Liver (tissue), 9 donors: Measurements from ENCODE around the gene LBX1. TPM values are rescaled to one million over a fixed set of nuclear protein-coding genes. Genes with fewer than 3 reads are reported as not detected.

Source experiments
- DNase-seq: peaks from one replicate; pipeline ENCODE4 v3.0.0-alpha.2; 2017; ENCODE audit warnings: low spot score
- H3K27ac ChIP-seq, 2 donors: one replicate each; pipeline ENCODE4 v1.7.0; 2013; ENCODE audit warnings: inconsistent platforms in 2 of 2, low read length in 2 of 2, control low read depth in 1 of 2, low read depth in 1 of 2, mild to moderate bottlenecking in 1 of 2
- H3K27me3 ChIP-seq, 4 donors: one replicate each; pipeline versions ENCODE4 v1.6.1 to v1.7.0; 2013; ENCODE audit warnings: low read length in 3 of 4, inconsistent platforms in 1 of 4, mild to moderate bottlenecking in 1 of 4, moderate library complexity in 1 of 4; ENCODE audit not compliant: control insufficient read depth in 4 of 4, insufficient read depth in 4 of 4
- H3K36me3 ChIP-seq, 4 donors: one replicate each; pipeline versions ENCODE4 v1.6.1 to v1.7.0; 2013; ENCODE audit warnings: low read length in 3 of 4, mild to moderate bottlenecking in 3 of 4, low read depth in 1 of 4, moderate library complexity in 1 of 4; ENCODE audit not compliant: control insufficient read depth in 4 of 4, insufficient read depth in 3 of 4
- H3K4me1 ChIP-seq, 4 donors: one replicate each; pipeline versions ENCODE4 v1.6.1 to v1.7.0; 2013; ENCODE audit warnings: low read length in 3 of 4, mild to moderate bottlenecking in 3 of 4, moderate library complexity in 1 of 4; ENCODE audit not compliant: control insufficient read depth in 4 of 4, insufficient read depth in 4 of 4
- H3K4me3 ChIP-seq, 3 donors: one replicate each; pipeline versions ENCODE4 v1.6.1 to v1.7.0; 2013; ENCODE audit warnings: low read length in 3 of 3, control low read depth in 1 of 3, low read depth in 1 of 3, mild to moderate bottlenecking in 1 of 3
- H3K9ac ChIP-seq, 2 donors: one replicate each; pipeline ENCODE4 v1.7.0; 2013; ENCODE audit warnings: low read length in 2 of 2, mild to moderate bottlenecking in 2 of 2, moderate library complexity in 2 of 2, control low read depth in 1 of 2, low read depth in 1 of 2
- H3K9me3 ChIP-seq, 4 donors: one replicate each; pipeline versions ENCODE4 v1.6.1 to v1.7.0; 2013; ENCODE audit warnings: low read length in 3 of 4; ENCODE audit not compliant: control insufficient read depth in 4 of 4
- ATF3 ChIP-seq: IDR thresholded peaks from 2 replicates; pipeline ENCODE4 v1.6.1; 2016; ENCODE audit warnings: antibody characterized with exemption
- CTCF ChIP-seq: fragments of 150-350 bp; IDR thresholded peaks from 2 replicates; pipeline ENCODE4 v1.5.1; 2017; ENCODE audit warnings: improper control_type of control experiment, low read depth, low read length; ENCODE audit not compliant: missing input control
- EGR1 ChIP-seq, 2 donors: IDR thresholded peaks; 2 replicates each; pipeline ENCODE4 v1.6.1; 2016 to 2018; ENCODE audit warnings: antibody characterized with exemption in 2 of 2, low read depth in 2 of 2
- FOXA1 ChIP-seq: IDR thresholded peaks from 2 replicates; pipeline ENCODE4 v1.6.1; 2016; ENCODE audit warnings: antibody characterized with exemption
- FOXA2 ChIP-seq: IDR thresholded peaks from 2 replicates; pipeline ENCODE4 v1.6.1; 2016; ENCODE audit warnings: antibody characterized with exemption
- GABPA ChIP-seq, 2 donors: IDR thresholded peaks in 1 of 2; conservative IDR thresholded peaks in 1 of 2; 2 replicates each; pipeline ENCODE4 v1.6.1; 2016; ENCODE audit warnings: antibody characterized with exemption in 2 of 2, mild to moderate bottlenecking in 1 of 2, moderate library complexity in 1 of 2
- HNF4A ChIP-seq, 2 donors: conservative IDR thresholded peaks; 2 replicates each; pipeline ENCODE4 v1.6.1; 2016; ENCODE audit warnings: antibody characterized with exemption in 2 of 2, mild to moderate bottlenecking in 2 of 2
- JUND ChIP-seq, 2 donors: IDR thresholded peaks; 2 replicates each; pipeline ENCODE4 v1.6.1; 2016; ENCODE audit warnings: antibody characterized with exemption in 2 of 2
- NR2F2 ChIP-seq: IDR thresholded peaks from 2 replicates; pipeline ENCODE4 v1.6.1; 2016; ENCODE audit warnings: antibody characterized with exemption
- RAD21 ChIP-seq, 2 donors: IDR thresholded peaks; 2 replicates each; pipeline ENCODE4 v1.6.1; 2016; ENCODE audit warnings: antibody characterized with exemption in 2 of 2, mild to moderate bottlenecking in 2 of 2
- REST ChIP-seq: IDR thresholded peaks from 2 replicates; pipeline ENCODE4 v1.6.1; 2016; ENCODE audit warnings: antibody characterized with exemption, mild to moderate bottlenecking
- RXRA ChIP-seq, 2 donors: IDR thresholded peaks; 2 replicates each; pipeline ENCODE4 v1.6.1; 2017 to 2018; ENCODE audit warnings: antibody characterized with exemption in 2 of 2, mild to moderate bottlenecking in 1 of 2
- SP1 ChIP-seq: IDR thresholded peaks from 2 replicates; pipeline ENCODE4 v1.6.1; 2018; ENCODE audit warnings: antibody characterized with exemption, mild to moderate bottlenecking
- TAF1 ChIP-seq: conservative IDR thresholded peaks from 2 replicates; pipeline ENCODE4 v1.6.1; 2016; ENCODE audit warnings: antibody characterized with exemption, mild to moderate bottlenecking
- YY1 ChIP-seq: IDR thresholded peaks from 2 replicates; pipeline ENCODE4 v1.6.1; 2016; ENCODE audit warnings: antibody characterized with exemption, mild to moderate bottlenecking
- ZBTB33 ChIP-seq: IDR thresholded peaks from 2 replicates; pipeline ENCODE4 v1.6.1; 2016; ENCODE audit warnings: antibody characterized with exemption
- WGBS: extraction: QIAGEN DNeasy Blood & Tissue Kit; methylation state at CpG from one replicate; pipeline ENCODE4 v1.1.7; 2013; 5-methylcytosine and 5-hydroxymethylcytosine counted together
- polyA plus RNA-seq, 2 donors: library from polyadenylated mRNA; stranded (reverse) in 1 of 2; unstranded in 1 of 2; fragments of 200-250 nt in 1 of 2; fragments of >200 nt in 1 of 2; fragmentation: Nextera tagmentation in 1 of 2; extraction: Ambion mirVana in 1 of 2; gene quantifications; one replicate each; pipeline versions ENCODE4 v1.2.1 to v1.2.3, GENCODE V29; 2013 to 2015
- total RNA-seq, 2 donors: library from RNA; depleted of rRNA; stranded (reverse); fragments of >200 nt; gene quantifications; one replicate each; pipeline ENCODE4 v1.2.3, GENCODE V29; 2014
- donor health status: healthy.
- donor health status: healthy.
- donor health status: healthy.
- donor health status: healthy.
- donor health status: healthy.

Gene LBX1
- total and polyA plus RNA-seq, 4 donors: not detected

GRCh38 chr10:101273330-101273729 is 44.1 kb upstream of the LBX1 start:
- Histone ChIP-seq H3K9ac (no peak overlapping the region), H3K4me1 (no peaks in the 10 kb centered on the region), H3K36me3 (no peaks in the 10 kb centered on the region), H3K27ac (no peak overlapping the region), H3K4me3 (no peak overlapping the region), H3K9me3 (no peaks in the 10 kb centered on the region), H3K27me3 (peaks cover 0 to 4% (median 0%) of the 10 kb centered on the region in 4 donors)
- TF ChIP-seq TAF1 (no peak), SP1 (no peak), FOXA1 (no peak), GABPA (IDR thresholded peaks at IDR 0.05 in 1 of 2, conservative IDR thresholded peaks at IDR 0.05 in 1 of 2) (no peak), JUND (IDR thresholded peaks at IDR 0.05) (no peak), YY1 (no peak), ZBTB33 (no peak), CTCF (no peak), RXRA (IDR thresholded peaks at IDR 0.05) (no peak), EGR1 (IDR thresholded peaks at IDR 0.05; ENCODE audit: low read depth in 2 of 2) (no peak), RAD21 (IDR thresholded peaks at IDR 0.05) (no peak), HNF4A (conservative IDR thresholded peaks at IDR 0.05) (no peak), ATF3 (no peak), FOXA2 (no peak), REST (no peak), NR2F2 (no peak)
- no peak for DNase-seq
- 81% methylated on average over 10 of the region's 10 CpGs for whole genome bisulfite sequencing

- DNase-seq: peak; percentile 67
- H3K9me3 ChIP-seq: no peaks in the 10 kb centered on the region
- H3K36me3 ChIP-seq: no peaks in the 10 kb centered on the region
- H3K4me3 ChIP-seq: no peak overlapping the region
- TF ChIP-seq FOXA2 (no peak), RAD21 (IDR thresholded peaks at IDR 0.05) (peak; percentile 66 to 80), CTCF (peak; percentile 82)
- H3K9ac ChIP-seq: no peak overlapping the region
- no peak overlapping the region for H3K27ac ChIP-seq
- H3K4me1 ChIP-seq: no peaks in the 10 kb centered on the region
- WGBS: 32% methylated on average over 13 of the region's 13 CpGs
- peaks cover 0 to 4% (median 0%) of the 10 kb centered on the region in 4 donors for H3K27me3 ChIP-seq
Observed at GRCh38 chr10:101272229-101272868, 43.1 kb upstream of the LBX1 start.
